HepG2 (cell line): Measurements from ENCODE around the gene KCTD14. TPM values are rescaled to one million over a fixed set of nuclear protein-coding genes. Genes with fewer than 3 reads are reported as not detected.
A peak's percentile ranks its signal among the peaks of the same experiment; 100 is the strongest.

Experiments
- AHR ChIP-seq: IDR thresholded peaks from 2 replicates; pipeline ENCODE4 v1.6.1; 2018; ENCODE audit warnings: missing genetic modification reagents, missing compliant biosample characterization
- ATM ChIP-seq: fragments of 450-650 bp; IDR thresholded peaks from 2 replicates; pipeline ENCODE4 v1.7.1; 2017; ENCODE audit warnings: mild to moderate bottlenecking, borderline replicate concordance
- FOXM1 ChIP-seq: sonication (generic); formaldehyde crosslinking; IDR thresholded peaks from 2 replicates; pipeline ENCODE4 v1.5.0; 2020; ENCODE audit warnings: missing genetic modification reagents
- MATR3 ChIP-seq: sonication (generic); formaldehyde crosslinking; IDR thresholded peaks from 2 replicates; pipeline ENCODE4 v1.4.0; 2020; ENCODE audit warnings: missing genetic modification reagents
- MZF1 ChIP-seq: sonication (generic); formaldehyde crosslinking; IDR thresholded peaks from 2 replicates; pipeline ENCODE4 v1.8.1; 2023; ENCODE audit warnings: mild to moderate bottlenecking, missing genetic modification reagents, borderline replicate concordance
- NFYB ChIP-seq: sonication (generic); formaldehyde crosslinking; IDR thresholded peaks from 2 replicates; pipeline ENCODE4 v1.4.0; 2020; ENCODE audit warnings: missing genetic modification reagents
- PBX2 ChIP-seq: IDR thresholded peaks from 2 replicates; pipeline ENCODE4 v1.6.1; 2016; ENCODE audit warnings: control low read depth
- POLR2A ChIP-seq, 2 experiments: IDR thresholded peaks; 2 replicates each; pipeline ENCODE4 v1.6.1; 2011; ENCODE audit warnings: low read depth in 2 of 2, low read length in 2 of 2, mild to moderate bottlenecking in 1 of 2, moderate library complexity in 1 of 2; ENCODE audit not compliant: insufficient read depth in 1 of 2
- PPARG ChIP-seq: conservative IDR thresholded peaks from 2 replicates; pipeline ENCODE4 v1.6.1; 2016; ENCODE audit warnings: missing biosample characterization, missing genetic modification reagents
- PTBP1 ChIP-seq: fragments of 200-400 bp; formaldehyde crosslinking; IDR thresholded peaks from 2 replicates; pipeline ENCODE4 v1.6.1; 2018; ENCODE audit warnings: low read length, low read depth; ENCODE audit not compliant: poor library complexity, severe bottlenecking
- RBFOX2 ChIP-seq: fragments of 200-400 bp; formaldehyde crosslinking; IDR thresholded peaks from 2 replicates; pipeline ENCODE4 v1.6.1; 2017; ENCODE audit warnings: low read depth, mild to moderate bottlenecking, low read length
- RELA ChIP-seq: sonication (generic); formaldehyde crosslinking; IDR thresholded peaks from 2 replicates; pipeline ENCODE4 v1.4.0; 2020; ENCODE audit warnings: missing genetic modification reagents
- SALL2 ChIP-seq: sonication (generic); formaldehyde crosslinking; IDR thresholded peaks from 2 replicates; pipeline ENCODE4 v1.8.1; 2023; ENCODE audit warnings: mild to moderate bottlenecking, missing genetic modification reagents, inconsistent platforms
- SMAD1 ChIP-seq: sonication (generic); formaldehyde crosslinking; IDR thresholded peaks from 2 replicates; pipeline ENCODE4 v1.4.0; 2020; ENCODE audit warnings: missing genetic modification reagents, low read depth, mild to moderate bottlenecking, borderline replicate concordance
- SP5 ChIP-seq: IDR thresholded peaks from 2 replicates; pipeline ENCODE4 v1.6.1; 2016; ENCODE audit warnings: low read depth, borderline replicate concordance
- SPEN ChIP-seq: sonication (generic); formaldehyde crosslinking; IDR thresholded peaks from 2 replicates; pipeline ENCODE4 v1.5.1; 2020; ENCODE audit warnings: low read depth, mild to moderate bottlenecking, missing genetic modification reagents
- TP53 ChIP-seq: sonication (generic); formaldehyde crosslinking; conservative IDR thresholded peaks from 2 replicates; pipeline ENCODE4 v1.4.0; 2020; ENCODE audit warnings: missing genetic modification reagents
- ZBTB7A ChIP-seq: sonication (generic); formaldehyde crosslinking; IDR thresholded peaks from 2 replicates; pipeline ENCODE4 v1.8.0; 2022; ENCODE audit warnings: mild to moderate bottlenecking, missing genetic modification reagents
- ZNF260 ChIP-seq: sonication (generic); formaldehyde crosslinking; IDR thresholded peaks from 2 replicates; pipeline ENCODE4 v1.4.0; 2020; ENCODE audit warnings: missing genetic modification reagents, low read depth, mild to moderate bottlenecking, borderline replicate concordance
- ZNF562 ChIP-seq: sonication (generic); formaldehyde crosslinking; IDR thresholded peaks from 2 replicates; pipeline ENCODE4 v1.8.0; 2022; ENCODE audit warnings: missing genetic modification reagents, borderline replicate concordance
- ZNF607 ChIP-seq: sonication (generic); formaldehyde crosslinking; IDR thresholded peaks from 2 replicates; pipeline ENCODE4 v1.5.1; 2020; ENCODE audit warnings: missing genetic modification reagents, mild to moderate bottlenecking, borderline replicate concordance
- polyA plus RNA-seq, 8 experiments: library from polyadenylated mRNA; depleted of rRNA in 3 of 8; stranded (reverse) in 7 of 8; unstranded in 1 of 8; fragments of >200 nt; fragmentation: Illumina TruSeq in 4 of 8; extraction: Trizol in 4 of 8; gene quantifications; 2 replicates each; pipeline versions ENCODE4 v1.2.1 to v1.2.3, GENCODE V29; 2011 to 2016; ENCODE audit warnings: low read depth in 4 of 8, missing spikeins in 1 of 8, mixed read lengths in 1 of 8; ENCODE audit not compliant: insufficient read depth in 1 of 8
- total RNA-seq, 5 experiments: library from RNA; depleted of rRNA; stranded (reverse); fragments of >200 nt; fragmentation: Illumina TruSeq; extraction: Trizol; gene quantifications; 2 replicates each; pipeline ENCODE4 v1.2.3, GENCODE V29; 2016; ENCODE audit warnings: low read depth in 1 of 5
- TF ChIP-seq, protein P1 (sequence below): sonication (generic); formaldehyde crosslinking; IDR thresholded peaks from 2 replicates; pipeline ENCODE4 v1.5.1; 2020; ENCODE audit warnings: missing genetic modification reagents, mild to moderate bottlenecking, borderline replicate concordance
- TF ChIP-seq, protein P2 (sequence below), 2 experiments: sonication (generic) in 1 of 2; formaldehyde crosslinking in 1 of 2; IDR thresholded peaks; 2 replicates each; pipeline versions ENCODE4 v1.5.1 to v1.6.1; 2011 to 2020; ENCODE audit warnings: borderline replicate concordance in 1 of 2, low read depth in 1 of 2, low read length in 1 of 2, mild to moderate bottlenecking in 1 of 2, missing genetic modification reagents in 1 of 2, moderate library complexity in 1 of 2

KCTD14 gene
- total and polyA plus RNA-seq, 2 of the 13 experiments (the other 11 are each of a cell fraction or from before 2014, with no cell fraction given) = 10.3 to 15.6 TPM

DNA sequence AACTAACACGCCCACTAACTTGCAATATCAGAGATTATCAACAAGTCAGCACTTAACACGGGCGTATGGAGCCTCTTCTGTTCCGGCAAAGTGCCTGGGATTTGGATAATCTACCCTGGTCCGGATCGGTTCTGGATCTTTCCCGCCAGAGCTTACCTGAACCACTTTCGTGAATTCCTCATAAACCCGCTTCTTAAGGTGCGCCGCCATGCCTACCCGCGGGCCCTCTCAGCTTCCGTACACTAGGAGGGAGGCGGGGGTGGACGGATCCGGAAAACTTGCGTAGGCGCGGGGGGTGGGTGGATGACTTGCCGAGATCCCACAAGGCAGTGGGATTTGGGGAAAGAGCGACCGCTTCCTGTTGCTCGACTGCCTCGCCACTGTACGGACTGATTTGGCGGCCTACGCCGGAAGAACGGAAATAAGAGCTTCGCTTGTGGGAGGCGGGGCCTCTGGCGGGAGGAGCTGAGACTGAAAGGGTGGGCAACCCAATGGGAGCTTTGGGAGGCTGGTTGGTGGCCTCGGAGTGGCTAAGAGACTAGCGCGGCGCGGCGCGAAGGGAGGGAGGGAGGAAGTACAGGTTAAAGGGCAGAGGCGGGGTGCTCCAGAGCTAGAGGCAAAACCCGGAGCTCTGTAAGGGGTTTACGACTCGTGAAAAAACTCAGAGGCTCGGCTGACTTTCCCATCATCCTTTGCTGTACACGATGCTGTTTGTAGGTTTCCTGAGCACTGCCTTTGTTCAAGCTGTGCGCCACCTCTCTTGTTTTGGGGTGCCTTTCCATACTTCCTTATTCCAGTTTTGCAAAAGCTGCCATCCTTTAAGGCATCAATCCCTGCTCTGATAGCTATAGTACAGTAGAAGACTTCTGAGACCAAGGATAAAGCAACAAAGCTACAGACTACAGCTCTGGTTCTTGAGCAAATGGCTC lies 28.4 kb downstream of the KCTD14 start, which contains the start of gene INTS4 (continued):
- TF ChIP-seq FOXM1 (CRISPR knock-in tag) (no peak), TP53 (CRISPR knock-in tag) (no peak), SALL2 (CRISPR knock-in tag) (0 out of 2 replicates have a peak, but pooled peaks have one; percentile 38), RBFOX2 (peak; percentile 63), ZNF562 (CRISPR knock-in tag) (no peak), PPARG (peak; percentile 87), RELA (CRISPR knock-in tag) (no peak), ZBTB7A (peak; percentile 51; the same call in 1 of the 2 replicates), MATR3 (CRISPR knock-in tag) (no peak), NFYB (CRISPR knock-in tag) (peak; percentile 96), SMAD1 (CRISPR knock-in tag) (no peak), SPEN (CRISPR knock-in tag) (peak; percentile 92), PBX2 (CRISPR knock-in tag) (peak; percentile 85), SP5 (CRISPR knock-in tag) (peak; percentile 23; the same call in 1 of the 2 replicates), AHR (CRISPR knock-in tag) (peak; percentile 88; the same call in 1 of the 2 replicates), POLR2A (IDR thresholded peaks at IDR 0.05; ENCODE audit: insufficient read depth in 1 of 2, low read depth in 2 of 2, low read length in 2 of 2) (peak; percentile 57 to 75), PTBP1 (no peak), ZNF260 (CRISPR knock-in tag) (no peak), ATM (no peak), ZNF607 (peak; percentile 1; the same call in 1 of the 2 replicates), MZF1 (no peak)
- TF ChIP-seq, protein P1, sequence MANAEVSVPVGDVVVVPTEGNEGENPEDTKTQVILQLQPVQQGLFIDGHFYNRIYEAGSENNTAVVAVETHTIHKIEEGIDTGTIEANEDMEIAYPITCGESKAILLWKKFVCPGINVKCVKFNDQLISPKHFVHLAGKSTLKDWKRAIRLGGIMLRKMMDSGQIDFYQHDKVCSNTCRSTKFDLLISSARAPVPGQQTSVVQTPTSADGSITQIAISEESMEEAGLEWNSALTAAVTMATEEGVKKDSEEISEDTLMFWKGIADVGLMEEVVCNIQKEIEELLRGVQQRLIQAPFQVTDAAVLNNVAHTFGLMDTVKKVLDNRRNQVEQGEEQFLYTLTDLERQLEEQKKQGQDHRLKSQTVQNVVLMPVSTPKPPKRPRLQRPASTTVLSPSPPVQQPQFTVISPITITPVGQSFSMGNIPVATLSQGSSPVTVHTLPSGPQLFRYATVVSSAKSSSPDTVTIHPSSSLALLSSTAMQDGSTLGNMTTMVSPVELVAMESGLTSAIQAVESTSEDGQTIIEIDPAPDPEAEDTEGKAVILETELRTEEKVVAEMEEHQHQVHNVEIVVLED (CRISPR knock-in tag) = peak; percentile 89
- TF ChIP-seq, protein P2, sequence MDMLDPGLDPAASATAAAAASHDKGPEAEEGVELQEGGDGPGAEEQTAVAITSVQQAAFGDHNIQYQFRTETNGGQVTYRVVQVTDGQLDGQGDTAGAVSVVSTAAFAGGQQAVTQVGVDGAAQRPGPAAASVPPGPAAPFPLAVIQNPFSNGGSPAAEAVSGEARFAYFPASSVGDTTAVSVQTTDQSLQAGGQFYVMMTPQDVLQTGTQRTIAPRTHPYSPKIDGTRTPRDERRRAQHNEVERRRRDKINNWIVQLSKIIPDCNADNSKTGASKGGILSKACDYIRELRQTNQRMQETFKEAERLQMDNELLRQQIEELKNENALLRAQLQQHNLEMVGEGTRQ (IDR thresholded peaks at IDR 0.05; ENCODE audit: low read depth, low read length) = no peak
- TF ChIP-seq, protein P2 (CRISPR knock-in tag; IDR thresholded peaks at IDR 0.05; ENCODE audit: borderline replicate concordance) = no peak
